ACHN (cell line): ENCODE results near the gene SNX2.
A peak's percentile ranks its signal among the peaks of the same experiment; 100 is the strongest.

ENCODE experiments used
- DNase-seq: peaks from one replicate; pipeline ENCODE4 v3.0.0-alpha.2; 2015
- in situ Hi-C: cut with HindIII; loops from 2 replicates; pipeline ENCODE4 v1.10.0; 2017; ENCODE audit warnings: low sequenced_read_pairs, low pct_ligation_motif_present, low pct_unique_long_range_greater_than_20kb

The SNX2 gene, protein sequence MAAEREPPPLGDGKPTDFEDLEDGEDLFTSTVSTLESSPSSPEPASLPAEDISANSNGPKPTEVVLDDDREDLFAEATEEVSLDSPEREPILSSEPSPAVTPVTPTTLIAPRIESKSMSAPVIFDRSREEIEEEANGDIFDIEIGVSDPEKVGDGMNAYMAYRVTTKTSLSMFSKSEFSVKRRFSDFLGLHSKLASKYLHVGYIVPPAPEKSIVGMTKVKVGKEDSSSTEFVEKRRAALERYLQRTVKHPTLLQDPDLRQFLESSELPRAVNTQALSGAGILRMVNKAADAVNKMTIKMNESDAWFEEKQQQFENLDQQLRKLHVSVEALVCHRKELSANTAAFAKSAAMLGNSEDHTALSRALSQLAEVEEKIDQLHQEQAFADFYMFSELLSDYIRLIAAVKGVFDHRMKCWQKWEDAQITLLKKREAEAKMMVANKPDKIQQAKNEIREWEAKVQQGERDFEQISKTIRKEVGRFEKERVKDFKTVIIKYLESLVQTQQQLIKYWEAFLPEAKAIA

GRCh38 chr5:122774861-122775549, at the start of gene SNX2:
Gene SNX2, plus strand, starts transcription at chr5:122775080. Its CDS starts 24 bp downstream, at chr5:122775104.
- DNase-seq: peak; percentile 81
- in situ Hi-C loops: no loop called here

GRCh38 chr5:122727112-122727541, 47.8 kb upstream of the SNX2 start:
- DNase-seq: peak; percentile 50
- in situ Hi-C loops: no loop called here

GRCh38 chr5:122730037-122730436, 44.8 kb upstream of the SNX2 start:
- in situ Hi-C loops: no loop called here
- DNase-seq: no peak

DNA sequence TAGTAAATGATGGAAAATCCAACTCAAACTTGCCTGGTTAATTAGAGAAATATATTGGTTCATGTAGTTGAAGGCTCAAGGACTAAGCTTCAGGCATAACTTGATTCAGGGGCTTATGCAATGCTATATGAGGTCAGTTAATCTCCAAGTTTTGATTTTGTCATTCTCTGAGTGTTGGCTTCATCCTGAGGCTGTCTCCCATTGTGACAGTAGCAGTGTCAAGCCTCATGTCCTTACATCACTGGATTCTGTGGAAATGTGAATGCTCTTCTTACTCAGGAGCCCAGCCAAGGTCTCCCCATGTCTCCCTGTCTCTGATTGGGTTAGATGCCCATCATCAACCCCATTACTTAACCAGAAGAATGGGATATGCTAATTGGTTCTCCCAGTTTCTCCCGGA, 44.4 kb upstream of the SNX2 start:
- in situ Hi-C loops: no loop called here
- no peak for DNase-seq

DNA sequence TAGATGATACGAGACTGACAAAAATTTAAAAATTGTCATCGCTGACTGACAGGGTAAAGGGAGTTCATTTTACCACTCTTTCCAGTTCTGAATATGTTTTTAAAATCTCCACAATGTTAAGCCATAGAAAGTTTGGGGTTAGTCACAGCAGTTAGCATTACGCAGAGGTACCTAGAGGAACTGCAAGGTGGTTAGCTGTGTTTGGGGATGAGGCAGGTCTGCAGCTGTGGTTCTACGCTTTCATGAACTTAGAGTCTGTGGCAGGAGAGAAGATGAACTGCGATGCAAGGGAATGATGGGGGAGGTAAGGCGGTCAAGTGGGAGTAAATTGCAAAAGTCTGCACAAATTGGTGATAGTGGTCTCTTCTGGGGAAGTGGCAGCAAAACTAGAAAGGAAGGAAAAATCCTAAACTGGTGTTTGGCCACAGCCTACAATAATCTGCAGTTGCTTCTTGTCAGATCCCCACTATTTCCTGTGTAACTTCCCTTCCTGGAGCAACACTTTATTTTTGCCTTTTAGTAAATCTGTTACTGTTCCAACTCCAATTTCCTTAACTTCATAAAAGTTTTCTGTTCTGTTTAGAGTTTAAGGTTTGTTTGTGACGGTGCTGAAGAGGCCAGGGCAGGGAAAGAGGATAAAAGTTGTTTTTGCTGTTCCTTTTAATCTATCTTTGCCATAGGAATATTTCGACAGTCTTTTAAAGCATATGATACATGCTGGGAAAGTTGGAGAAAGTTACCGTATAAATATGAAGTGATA, 38.6 kb upstream of the SNX2 start:
- in situ Hi-C loops: no loop called here
- DNase-seq: no peak

DNA sequence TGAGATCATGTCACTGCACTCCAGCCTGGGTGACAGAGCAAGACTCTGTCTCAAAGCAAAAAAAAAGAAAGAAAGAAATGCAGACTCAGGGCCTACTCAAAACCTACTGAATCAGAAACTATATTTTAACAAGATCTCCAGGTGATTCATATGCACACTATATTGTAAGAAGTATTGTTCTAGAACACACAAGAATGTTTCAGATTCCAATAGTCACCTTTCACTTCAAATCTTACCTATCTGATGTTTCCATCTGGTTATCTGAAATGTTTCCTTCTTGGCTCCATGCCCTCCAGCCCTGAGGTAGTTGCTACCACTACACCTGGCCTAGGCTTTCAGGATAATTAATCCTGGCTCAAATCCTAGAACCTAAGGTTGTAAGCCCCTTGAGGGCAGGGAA, 36.8 kb upstream of the SNX2 start:
- no peak for DNase-seq

DNA sequence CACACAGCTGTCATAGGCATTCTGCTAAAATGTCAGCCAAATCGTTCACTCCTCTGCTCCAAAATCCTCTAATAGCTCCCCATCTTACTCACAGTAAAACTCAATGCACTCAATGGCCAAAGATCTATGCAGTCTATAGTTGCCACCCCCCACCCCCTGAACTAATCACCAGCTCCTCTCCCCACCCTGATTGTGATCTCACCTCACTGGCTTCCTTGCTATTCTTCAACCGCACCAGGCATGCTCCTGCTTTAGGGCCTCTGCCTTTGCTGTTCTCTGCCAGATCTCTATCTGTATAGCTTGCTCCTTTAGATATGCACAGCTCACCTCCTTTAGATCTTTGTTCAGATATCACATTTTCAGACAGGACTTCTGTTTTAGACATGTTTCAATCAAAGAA, 33.2 kb upstream of the SNX2 start:
- no peak for DNase-seq
- in situ Hi-C loops: no loop called here

More for the DNA sequence above, 36.8 kb upstream of the SNX2 start:
- in situ Hi-C loops: no loop called here

DNA sequence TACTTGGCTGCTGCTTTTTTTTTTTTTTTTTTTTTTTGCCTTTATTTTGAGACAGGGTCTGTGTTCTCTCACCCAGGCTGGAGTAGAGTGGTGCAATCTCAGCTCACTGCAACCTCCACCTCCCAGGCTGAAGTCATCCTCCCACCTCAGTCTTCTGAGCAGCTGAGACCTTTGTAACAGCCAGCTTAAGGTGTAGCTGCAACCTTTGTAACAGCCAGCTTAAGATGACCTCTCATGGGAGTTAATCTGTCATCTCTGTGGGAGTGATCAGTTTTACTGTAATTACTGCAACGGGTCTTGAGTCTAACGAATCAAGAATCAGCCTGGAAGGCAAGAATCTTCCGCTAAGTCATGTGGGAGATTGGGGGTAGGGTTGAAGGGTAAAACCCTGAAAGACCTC, 31.6 kb upstream of the SNX2 start:
- in situ Hi-C loops: no loop called here
- DNase-seq: no peak

DNA sequence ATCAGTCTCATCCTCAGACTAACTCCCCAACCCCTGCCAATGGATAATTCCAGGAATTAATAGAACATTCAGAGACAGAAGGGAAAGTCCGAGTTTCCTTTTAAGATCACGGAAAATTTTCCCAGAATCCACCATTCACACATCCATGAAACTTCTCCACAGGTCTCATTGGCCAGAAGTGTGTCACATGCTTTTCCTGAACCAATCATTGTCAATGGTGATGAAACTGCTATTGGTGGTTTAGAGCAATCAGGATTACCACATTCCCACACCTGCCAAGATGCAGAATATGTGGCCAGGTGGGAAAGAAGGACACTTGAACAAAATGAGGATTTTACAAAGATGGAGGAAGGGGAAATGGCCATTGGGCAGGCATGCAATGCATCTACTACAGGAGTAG, 29.3 kb upstream of the SNX2 start:
- in situ Hi-C loops: no loop called here

DNA sequence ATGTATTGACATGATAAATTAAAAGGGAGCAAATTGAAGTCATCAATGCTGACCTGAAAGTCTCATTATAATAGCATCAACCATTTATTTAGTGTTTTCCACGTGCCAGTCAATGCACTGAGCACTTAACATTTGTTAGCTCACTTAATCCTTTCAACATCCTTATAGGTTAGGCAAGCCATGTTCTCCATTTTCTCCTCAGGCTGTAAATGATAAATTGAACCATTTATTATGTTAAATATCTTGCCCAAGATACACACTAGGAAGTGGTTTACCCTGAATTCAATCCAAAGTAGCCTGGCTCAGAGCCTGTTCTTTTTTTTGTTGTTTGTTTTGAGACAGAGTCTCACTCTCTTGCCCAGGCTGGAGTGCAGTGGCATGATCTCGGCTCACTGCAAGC, 25.0 kb upstream of the SNX2 start:
- in situ Hi-C loops: no loop called here
- DNase-seq: no peak

More for the DNA sequence above, 29.3 kb upstream of the SNX2 start:
- no peak for DNase-seq

GRCh38 chr5:122751293-122751782, 23.5 kb upstream of the SNX2 start:
- no peak for DNase-seq
- in situ Hi-C loops: no loop called here

DNA sequence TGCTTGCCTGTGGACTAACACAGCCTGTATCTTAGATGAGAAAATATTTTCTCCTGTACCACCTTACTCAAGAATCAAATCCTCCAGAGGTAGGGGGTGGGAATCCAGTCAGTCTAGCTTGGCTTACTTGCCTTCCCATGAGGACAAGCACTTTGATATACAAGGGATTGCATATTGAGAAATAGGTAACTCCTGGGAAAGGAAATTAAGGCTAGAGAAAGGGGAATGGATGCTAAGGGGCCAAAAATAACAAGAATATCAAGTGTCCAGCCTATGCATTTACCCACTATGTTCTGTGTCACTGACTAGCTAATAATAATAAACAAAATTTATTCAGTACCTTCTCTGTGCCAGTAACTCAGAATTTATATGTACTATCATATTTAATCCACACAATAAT, 21.4 kb upstream of the SNX2 start:
- DNase-seq: no peak
- in situ Hi-C loops: no loop called here

DNA sequence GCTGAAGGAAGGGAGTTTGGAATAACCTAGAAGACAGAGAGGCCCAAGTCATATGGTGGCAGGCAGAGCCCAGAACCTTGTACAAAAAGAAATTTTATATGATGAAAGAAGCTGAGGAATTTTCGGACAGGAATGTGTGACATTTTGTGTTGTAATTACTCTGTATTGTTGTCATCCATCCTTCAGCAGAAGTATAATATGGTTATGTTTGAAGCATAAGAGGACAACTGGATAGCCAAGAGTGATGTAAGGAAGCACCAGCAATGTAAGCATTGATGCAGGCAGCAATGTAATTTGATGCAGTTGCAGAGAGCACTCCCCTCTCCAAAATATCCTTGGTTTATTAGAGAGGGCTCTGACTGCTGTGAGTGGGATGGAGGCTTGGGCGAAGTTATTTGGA, 19.1 kb upstream of the SNX2 start:
- no peak for DNase-seq
- in situ Hi-C loops: no loop called here

GRCh38 chr5:122756264-122756911, 18.5 kb upstream of the SNX2 start:
- DNase-seq: peak; percentile 29

GRCh38 chr5:122757285-122757684, 17.6 kb upstream of the SNX2 start:
- in situ Hi-C loops: no loop called here
- no peak for DNase-seq

More at GRCh38 chr5:122756264-122756911, 18.5 kb upstream of the SNX2 start:
- in situ Hi-C loops: no loop called here

- DNase-seq: no peak
- in situ Hi-C loops: no loop called here
Measured at GRCh38 chr5:122759241-122760070, 15.4 kb upstream of the SNX2 start.

- no peak for DNase-seq
- in situ Hi-C loops: no loop called here
Measured at GRCh38 chr5:122760236-122760635, 14.6 kb upstream of the SNX2 start.

- no peak for DNase-seq
- in situ Hi-C loops: no loop called here
Measured at GRCh38 chr5:122761115-122761514, 13.8 kb upstream of the SNX2 start.
